Measurements from ENCODE around the gene ZNF160.
"Not testable (repeated sequence)": the region's sequence is repeated elsewhere in the genome, so short reads cannot be mapped to it uniquely, and the experiment has no call there.

DNA sequence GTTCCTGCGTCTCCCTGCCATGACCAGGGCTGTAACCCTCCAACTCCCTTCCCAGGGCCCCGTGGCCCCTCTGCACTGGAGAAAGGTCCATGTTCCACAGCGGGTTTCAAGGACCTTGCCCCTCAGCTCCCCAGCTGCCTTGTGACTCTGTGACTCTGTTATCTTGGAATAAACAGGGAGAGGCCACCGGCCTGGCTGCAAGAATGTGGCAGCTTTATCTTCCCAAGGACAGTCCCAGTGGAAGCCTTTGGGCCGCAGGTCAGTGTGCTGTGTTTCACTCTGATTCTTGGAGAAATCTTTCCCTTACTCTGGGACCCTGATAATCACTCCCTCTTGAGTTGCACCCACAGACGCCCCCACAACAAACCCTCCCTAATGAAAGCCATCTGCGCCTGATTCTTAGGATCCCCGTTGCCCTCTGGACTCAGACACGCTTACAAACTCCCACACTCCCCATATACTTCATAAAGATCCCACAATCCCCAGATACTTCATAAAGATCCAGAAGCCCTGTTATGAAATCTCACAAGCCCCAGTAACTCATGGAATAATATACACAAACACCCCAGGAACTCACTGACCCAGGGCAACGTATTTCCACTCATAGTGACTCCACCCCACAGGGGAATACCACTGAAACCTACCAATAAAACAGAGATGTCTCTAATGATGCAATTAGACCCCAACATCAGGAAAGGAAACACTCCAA is 6.1 kb downstream of the ZNF160 start:
- TF ChIP-seq CTCF, EP300, POLR2A (IDR thresholded peaks at IDR 0.05): not testable (repeated sequence)

Measured in upper lobe of left lung (tissue), 4 donors.